A549 (cell line): ENCODE measurements around the gene HCFC1R1.

Experiments used
- CEBPB ChIP-seq, 2 experiments: fragments of >200 bp in 1 of 2; sonication (Bioruptor Twin) in 1 of 2; formaldehyde crosslinking in 1 of 2; IDR thresholded peaks; 2 replicates each; pipeline ENCODE4 v1.6.1; 2012 to 2016
- EP300 ChIP-seq, 2 experiments: fragments of >200 bp; sonication (Bioruptor Twin); formaldehyde crosslinking; IDR thresholded peaks; 2 replicates in 1 of 2; 3 replicates in 1 of 2; pipeline ENCODE4 v1.6.1; 2016 to 2017
- ESRRA ChIP-seq: fragments of 150-350 bp; IDR thresholded peaks from 2 replicates; pipeline ENCODE4 v1.6.1; 2014; ENCODE audit warnings: mild to moderate bottlenecking, low read length, borderline replicate concordance
- GATA3 ChIP-seq: IDR thresholded peaks from 2 replicates; pipeline ENCODE4 v1.6.1; 2012; ENCODE audit warnings: borderline replicate concordance
- JUNB ChIP-seq: fragments of >200 bp; sonication (Bioruptor Twin); formaldehyde crosslinking; IDR thresholded peaks from 2 replicates; pipeline ENCODE4 v1.6.1; 2016
- POLR2A ChIP-seq: IDR thresholded peaks from 2 replicates; pipeline ENCODE4 v1.6.1; 2012; ENCODE audit warnings: mild to moderate bottlenecking, low read length
- POLR2AphosphoS2 ChIP-seq: conservative IDR thresholded peaks from 2 replicates; pipeline ENCODE4 v1.6.1; 2012; ENCODE audit warnings: low read length, improper control_type of control experiment, inconsistent platforms
- RCOR1 ChIP-seq: fragments of 150-350 bp; IDR thresholded peaks from 2 replicates; pipeline ENCODE4 v1.6.1; 2014; ENCODE audit warnings: antibody characterized with exemption, low read length, low read depth
- ZNF302 ChIP-seq: fragments of 250-450 bp; sonication (Bioruptor Pico); IDR thresholded peaks from 2 replicates; pipeline ENCODE4 v1.9.0; 2021; ENCODE audit warnings: inconsistent platforms, mild to moderate bottlenecking, moderate library complexity
- TF ChIP-seq, protein P1 (sequence below): fragments of >200 bp; sonication (Bioruptor Twin); formaldehyde crosslinking; IDR thresholded peaks from 3 replicates; pipeline ENCODE4 v1.5.1; 2016
- TF ChIP-seq, protein P2 (sequence below): fragments of 200-600 bp; sonication (generic); IDR thresholded peaks from 2 replicates; pipeline ENCODE4 v1.6.1; 2016; ENCODE audit warnings: antibody characterized with exemption, mild to moderate bottlenecking, moderate library complexity
- TF ChIP-seq, protein P3 (sequence below): fragments of 150-350 bp; IDR thresholded peaks from 2 replicates; pipeline ENCODE4 v1.6.1; 2014; ENCODE audit warnings: low read depth, mild to moderate bottlenecking, low read length
- TF ChIP-seq, protein P4 (sequence below): fragments of 450-650 bp; IDR thresholded peaks from 2 replicates; pipeline ENCODE4 v1.6.1; 2014; ENCODE audit warnings: antibody characterized with exemption

DNA sequence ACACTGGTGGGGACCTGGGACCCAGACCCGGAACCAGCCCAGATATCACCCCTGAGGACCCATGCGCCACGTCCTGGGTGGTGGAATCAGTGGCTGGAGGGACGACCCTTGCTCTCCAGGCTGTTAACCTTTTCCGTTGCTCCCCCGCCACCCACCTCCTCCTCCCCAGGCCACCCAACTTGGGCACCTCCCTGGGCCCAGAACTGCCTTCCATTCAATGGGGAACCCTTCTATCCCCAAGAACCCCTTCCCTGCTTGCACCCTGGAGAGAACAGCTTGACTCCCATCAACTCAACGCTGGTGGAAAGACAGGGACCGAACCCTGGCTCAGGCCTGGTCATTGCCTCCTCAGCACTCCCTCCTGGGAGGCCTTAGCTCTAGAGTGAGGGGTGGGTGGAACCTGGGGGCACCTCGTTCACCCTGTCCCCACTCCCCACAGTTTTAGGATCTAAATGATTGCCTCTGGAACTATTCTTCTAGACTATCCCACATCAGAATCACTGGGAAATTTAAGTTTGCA, 36.0 kb upstream of the HCFC1R1 start:
- TF ChIP-seq RCOR1 (no peak), POLR2A (no peak), GATA3 (no peak), EP300 (IDR thresholded peaks at IDR 0.05) (no peak), JUNB (no peak), CEBPB (IDR thresholded peaks at IDR 0.05) (no peak), ZNF302 (no peak), POLR2AphosphoS2 (no peak), ESRRA (no peak)
- TF ChIP-seq, protein P1, sequence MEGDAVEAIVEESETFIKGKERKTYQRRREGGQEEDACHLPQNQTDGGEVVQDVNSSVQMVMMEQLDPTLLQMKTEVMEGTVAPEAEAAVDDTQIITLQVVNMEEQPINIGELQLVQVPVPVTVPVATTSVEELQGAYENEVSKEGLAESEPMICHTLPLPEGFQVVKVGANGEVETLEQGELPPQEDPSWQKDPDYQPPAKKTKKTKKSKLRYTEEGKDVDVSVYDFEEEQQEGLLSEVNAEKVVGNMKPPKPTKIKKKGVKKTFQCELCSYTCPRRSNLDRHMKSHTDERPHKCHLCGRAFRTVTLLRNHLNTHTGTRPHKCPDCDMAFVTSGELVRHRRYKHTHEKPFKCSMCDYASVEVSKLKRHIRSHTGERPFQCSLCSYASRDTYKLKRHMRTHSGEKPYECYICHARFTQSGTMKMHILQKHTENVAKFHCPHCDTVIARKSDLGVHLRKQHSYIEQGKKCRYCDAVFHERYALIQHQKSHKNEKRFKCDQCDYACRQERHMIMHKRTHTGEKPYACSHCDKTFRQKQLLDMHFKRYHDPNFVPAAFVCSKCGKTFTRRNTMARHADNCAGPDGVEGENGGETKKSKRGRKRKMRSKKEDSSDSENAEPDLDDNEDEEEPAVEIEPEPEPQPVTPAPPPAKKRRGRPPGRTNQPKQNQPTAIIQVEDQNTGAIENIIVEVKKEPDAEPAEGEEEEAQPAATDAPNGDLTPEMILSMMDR = no peak
- TF ChIP-seq, protein P2, sequence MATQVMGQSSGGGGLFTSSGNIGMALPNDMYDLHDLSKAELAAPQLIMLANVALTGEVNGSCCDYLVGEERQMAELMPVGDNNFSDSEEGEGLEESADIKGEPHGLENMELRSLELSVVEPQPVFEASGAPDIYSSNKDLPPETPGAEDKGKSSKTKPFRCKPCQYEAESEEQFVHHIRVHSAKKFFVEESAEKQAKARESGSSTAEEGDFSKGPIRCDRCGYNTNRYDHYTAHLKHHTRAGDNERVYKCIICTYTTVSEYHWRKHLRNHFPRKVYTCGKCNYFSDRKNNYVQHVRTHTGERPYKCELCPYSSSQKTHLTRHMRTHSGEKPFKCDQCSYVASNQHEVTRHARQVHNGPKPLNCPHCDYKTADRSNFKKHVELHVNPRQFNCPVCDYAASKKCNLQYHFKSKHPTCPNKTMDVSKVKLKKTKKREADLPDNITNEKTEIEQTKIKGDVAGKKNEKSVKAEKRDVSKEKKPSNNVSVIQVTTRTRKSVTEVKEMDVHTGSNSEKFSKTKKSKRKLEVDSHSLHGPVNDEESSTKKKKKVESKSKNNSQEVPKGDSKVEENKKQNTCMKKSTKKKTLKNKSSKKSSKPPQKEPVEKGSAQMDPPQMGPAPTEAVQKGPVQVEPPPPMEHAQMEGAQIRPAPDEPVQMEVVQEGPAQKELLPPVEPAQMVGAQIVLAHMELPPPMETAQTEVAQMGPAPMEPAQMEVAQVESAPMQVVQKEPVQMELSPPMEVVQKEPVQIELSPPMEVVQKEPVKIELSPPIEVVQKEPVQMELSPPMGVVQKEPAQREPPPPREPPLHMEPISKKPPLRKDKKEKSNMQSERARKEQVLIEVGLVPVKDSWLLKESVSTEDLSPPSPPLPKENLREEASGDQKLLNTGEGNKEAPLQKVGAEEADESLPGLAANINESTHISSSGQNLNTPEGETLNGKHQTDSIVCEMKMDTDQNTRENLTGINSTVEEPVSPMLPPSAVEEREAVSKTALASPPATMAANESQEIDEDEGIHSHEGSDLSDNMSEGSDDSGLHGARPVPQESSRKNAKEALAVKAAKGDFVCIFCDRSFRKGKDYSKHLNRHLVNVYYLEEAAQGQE = no peak
- TF ChIP-seq, protein P3, sequence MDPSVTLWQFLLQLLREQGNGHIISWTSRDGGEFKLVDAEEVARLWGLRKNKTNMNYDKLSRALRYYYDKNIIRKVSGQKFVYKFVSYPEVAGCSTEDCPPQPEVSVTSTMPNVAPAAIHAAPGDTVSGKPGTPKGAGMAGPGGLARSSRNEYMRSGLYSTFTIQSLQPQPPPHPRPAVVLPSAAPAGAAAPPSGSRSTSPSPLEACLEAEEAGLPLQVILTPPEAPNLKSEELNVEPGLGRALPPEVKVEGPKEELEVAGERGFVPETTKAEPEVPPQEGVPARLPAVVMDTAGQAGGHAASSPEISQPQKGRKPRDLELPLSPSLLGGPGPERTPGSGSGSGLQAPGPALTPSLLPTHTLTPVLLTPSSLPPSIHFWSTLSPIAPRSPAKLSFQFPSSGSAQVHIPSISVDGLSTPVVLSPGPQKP = no peak
- TF ChIP-seq, protein P4, sequence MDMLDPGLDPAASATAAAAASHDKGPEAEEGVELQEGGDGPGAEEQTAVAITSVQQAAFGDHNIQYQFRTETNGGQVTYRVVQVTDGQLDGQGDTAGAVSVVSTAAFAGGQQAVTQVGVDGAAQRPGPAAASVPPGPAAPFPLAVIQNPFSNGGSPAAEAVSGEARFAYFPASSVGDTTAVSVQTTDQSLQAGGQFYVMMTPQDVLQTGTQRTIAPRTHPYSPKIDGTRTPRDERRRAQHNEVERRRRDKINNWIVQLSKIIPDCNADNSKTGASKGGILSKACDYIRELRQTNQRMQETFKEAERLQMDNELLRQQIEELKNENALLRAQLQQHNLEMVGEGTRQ = no peak
